ENCODE measurements around the gene RILPL1.

- TF ChIP-seq, protein P1, sequence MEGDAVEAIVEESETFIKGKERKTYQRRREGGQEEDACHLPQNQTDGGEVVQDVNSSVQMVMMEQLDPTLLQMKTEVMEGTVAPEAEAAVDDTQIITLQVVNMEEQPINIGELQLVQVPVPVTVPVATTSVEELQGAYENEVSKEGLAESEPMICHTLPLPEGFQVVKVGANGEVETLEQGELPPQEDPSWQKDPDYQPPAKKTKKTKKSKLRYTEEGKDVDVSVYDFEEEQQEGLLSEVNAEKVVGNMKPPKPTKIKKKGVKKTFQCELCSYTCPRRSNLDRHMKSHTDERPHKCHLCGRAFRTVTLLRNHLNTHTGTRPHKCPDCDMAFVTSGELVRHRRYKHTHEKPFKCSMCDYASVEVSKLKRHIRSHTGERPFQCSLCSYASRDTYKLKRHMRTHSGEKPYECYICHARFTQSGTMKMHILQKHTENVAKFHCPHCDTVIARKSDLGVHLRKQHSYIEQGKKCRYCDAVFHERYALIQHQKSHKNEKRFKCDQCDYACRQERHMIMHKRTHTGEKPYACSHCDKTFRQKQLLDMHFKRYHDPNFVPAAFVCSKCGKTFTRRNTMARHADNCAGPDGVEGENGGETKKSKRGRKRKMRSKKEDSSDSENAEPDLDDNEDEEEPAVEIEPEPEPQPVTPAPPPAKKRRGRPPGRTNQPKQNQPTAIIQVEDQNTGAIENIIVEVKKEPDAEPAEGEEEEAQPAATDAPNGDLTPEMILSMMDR (conservative IDR thresholded peaks at IDR 0.05; ENCODE audit: low read length) = no peak
- TF ChIP-seq EZH2phosphoT487 (IDR thresholded peaks at IDR 0.05; ENCODE audit: borderline replicate concordance, low read depth, low read length) = no peak
Observed at GRCh38 chr12:123449856-123450255, 83.7 kb downstream of the RILPL1 start.
